ENCODE results near the gene TSSK2.

The TSSK2 gene

DNA sequence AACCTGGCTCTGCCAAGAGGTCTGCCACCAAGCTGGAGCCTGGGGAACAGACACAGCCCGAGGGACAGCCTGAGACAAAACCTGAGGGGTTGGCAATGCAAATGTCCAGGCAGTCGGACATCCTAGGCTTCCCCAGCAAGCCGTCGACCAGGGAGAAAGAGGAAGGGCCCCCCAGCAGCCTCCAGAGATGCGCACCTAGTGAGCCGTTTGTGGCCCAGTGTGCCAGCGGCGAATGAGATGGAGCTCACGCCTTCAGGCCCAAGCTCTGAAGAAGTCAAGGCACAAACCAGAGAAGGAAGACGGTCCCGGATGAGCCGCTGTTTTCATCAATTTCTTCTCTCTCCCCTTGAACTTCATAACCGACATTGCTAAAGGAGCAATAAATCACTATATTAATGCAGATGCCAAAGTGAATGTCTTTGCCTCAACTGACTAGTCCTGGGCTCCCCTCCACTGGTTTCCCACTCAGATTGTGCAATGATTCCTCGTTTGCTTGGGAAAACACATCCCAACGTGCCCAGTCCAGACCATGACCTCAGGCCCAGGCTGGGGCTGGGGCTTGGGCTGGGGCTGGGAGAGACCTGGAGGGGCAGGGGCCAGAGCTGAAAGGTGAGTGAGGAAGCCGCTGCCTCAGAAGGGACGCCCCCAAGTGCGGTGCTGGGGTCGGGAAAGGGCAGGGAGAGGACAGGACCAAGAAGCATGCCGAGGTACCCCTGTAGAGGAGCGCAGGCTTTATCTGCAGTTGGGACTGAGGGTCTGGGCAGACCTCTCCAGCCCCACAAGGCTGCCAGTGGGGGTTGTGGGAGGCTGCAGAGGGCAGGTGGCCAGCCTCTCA, 5.4 kb upstream of the TSSK2 start:
- DNase-seq, result no peak

DNA sequence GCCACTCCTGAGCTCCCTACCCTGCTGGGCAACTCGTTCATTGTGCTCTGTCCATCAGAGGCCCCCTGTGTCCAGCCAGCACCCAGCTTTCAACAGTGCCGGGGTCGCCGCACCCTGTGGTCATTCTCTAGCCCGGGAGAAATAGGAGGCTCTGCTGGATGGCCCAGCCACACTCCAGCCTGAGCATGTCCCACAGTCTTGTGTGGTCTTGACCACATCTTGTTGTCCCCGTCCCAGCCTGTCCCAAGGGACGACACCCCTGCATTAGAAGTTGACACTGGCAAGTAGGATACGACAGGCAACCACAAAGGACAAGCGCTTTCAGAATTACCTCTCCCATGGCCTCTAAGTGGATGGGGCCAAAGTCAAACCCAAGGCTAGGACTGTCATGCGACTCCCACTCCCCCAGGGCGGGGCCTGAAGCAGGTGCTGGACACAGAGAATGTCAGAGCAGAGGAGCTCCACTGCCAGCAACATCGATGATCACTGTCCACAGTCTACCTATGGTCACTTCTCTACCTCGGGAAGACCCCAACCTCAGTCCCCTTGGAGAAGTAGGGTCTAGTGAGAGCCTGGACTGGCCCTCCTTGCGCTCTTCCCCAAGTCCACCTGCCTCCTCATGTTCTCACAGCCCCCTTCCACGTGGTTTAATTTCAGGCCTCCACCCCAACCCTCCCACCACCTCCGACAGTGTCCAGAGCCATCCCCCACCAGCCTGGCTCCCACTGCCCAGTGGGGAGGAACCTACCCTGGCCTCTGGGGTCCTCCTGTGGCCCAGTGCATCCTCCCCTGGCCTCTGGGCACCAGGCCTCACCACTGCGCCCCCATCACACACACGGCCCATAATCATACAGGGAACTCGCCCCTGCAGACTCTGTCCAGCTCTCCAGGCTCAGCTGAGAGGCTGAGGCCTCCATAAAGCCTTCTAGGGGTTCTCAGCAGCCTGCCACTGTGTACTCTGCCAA, 4.5 kb upstream of the TSSK2 start:
- no peak for DNase-seq

DNA sequence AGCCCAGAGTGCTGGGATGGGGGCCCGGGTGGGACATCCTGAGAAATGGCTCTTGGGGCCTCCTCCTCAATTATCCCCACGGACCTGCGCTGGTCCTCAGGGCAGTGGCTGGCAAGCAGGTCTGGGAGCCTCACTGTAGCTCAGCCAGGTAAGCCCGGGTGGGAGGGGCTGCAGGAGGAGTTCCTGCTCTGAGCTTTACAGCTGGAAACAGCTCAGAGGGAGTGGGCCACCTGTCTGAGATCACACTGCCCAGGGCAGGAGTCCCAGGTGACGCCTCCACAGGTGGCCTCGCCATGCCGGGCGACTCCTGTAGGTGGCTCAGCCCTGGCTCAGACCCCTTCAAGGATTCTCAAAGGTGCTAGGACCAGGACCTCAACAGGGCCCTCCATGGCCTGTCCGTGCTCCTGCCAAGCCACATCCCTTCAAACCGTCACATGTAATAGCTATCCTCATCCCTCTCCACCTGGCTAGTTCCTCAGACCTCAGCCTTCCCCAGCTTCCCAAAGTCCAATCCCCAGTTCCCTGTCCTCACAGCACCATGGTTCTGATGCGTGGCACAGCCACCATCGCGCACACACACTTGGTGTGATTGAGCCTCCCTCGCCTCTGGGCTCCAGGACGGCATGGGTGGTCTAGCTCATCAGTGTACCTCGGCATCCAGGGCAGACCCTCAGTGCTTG, 3.6 kb upstream of the TSSK2 start:
- DNase-seq, result no peak

DNA sequence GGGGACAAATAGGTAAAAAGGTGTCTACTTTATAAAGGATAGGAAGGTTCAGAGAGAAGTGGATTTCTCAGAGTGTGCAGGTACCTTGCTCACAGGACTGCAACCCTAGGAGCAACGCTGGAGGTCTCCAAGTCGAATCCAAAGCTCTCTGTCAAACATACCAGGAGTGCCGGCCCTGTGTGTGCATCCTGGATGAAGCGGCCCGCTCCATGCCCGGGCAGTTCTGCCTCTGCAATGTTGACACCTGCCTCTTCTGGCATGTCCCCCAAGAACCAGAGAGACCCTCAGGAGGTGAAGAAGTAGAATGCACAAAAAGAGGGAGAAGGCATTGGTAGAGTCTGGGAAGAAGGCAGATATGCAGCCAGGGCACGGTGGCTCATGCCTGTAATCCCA, 3.1 kb upstream of the TSSK2 start:
- no peak for DNase-seq

DNA sequence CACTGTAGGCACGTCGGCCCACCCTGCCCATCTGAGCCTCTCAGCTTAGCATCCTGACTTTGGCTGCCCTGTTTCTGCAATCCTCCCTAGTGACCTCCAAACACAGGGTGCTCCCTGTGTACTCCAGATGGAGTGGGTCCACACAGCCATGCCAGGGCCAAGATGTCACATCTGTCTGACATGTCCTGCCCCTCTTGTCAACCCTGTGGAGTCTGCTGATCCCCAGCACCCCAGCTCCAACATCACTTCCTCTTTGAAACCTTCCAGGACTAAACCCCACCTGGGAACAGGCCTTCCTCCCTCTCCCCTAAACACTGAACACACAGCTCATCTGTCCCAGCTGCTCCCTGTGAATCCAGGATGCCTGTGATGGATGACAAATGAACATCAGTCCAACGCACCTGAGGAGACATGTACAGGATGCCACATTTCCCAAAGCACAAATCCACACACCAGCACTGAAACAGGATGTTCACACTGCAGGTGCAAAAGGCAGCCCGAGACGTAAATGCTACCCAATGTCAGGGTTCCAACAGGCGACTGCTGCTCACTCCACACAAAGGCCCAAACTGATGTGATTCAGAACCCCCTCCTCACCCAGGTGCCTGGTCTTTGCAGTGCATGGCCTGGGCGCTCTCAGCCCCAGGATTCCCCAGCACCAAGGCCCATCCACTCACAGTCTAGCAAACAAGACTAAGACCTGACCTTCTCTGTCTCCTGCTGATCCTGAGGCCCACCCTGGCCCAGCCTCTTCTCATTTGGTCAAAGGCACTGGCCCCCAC, 2.0 kb upstream of the TSSK2 start:
- DNase-seq, result no peak

DNA sequence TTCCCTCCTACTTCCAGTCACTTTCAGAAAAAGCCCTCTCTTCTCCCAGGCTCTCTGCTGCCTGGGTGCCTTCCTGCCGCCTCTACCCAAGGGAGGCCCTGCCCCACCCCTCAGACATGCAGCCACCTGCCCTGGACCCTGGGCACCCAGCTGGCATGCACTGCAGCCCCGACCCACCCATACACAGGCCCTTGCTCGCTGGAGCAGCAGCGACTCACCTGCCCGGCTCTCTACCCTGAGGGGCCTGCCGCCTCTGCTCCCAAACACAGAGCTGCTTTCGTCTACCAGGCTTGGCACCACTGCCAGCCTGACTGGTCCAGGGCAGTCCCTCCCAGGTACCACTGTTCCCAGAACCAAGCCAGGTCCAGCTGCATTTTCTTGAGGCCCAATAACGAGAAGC, 1.2 kb upstream of the TSSK2 start:
- DNase-seq, result no peak

DNA sequence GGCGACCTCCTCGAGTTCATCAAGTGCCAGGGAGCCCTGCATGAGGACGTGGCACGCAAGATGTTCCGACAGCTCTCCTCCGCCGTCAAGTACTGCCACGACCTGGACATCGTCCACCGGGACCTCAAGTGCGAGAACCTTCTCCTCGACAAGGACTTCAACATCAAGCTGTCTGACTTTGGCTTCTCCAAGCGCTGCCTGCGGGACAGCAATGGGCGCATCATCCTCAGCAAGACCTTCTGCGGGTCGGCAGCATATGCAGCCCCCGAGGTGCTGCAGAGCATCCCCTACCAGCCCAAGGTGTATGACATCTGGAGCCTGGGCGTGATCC, 542 bp downstream of the TSSK2 start:
- DNase-seq, result no peak

DNA sequence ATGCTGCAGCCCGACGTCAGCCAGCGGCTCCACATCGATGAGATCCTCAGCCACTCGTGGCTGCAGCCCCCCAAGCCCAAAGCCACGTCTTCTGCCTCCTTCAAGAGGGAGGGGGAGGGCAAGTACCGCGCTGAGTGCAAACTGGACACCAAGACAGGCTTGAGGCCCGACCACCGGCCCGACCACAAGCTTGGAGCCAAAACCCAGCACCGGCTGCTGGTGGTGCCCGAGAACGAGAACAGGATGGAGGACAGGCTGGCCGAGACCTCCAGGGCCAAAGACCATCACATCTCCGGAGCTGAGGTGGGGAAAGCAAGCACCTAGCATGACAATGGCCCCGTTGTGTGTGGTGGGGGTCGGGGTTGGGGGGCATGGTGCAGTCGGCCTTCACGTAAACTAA, 1.0 kb downstream of the TSSK2 start:
- DNase-seq, result no peak

DNA sequence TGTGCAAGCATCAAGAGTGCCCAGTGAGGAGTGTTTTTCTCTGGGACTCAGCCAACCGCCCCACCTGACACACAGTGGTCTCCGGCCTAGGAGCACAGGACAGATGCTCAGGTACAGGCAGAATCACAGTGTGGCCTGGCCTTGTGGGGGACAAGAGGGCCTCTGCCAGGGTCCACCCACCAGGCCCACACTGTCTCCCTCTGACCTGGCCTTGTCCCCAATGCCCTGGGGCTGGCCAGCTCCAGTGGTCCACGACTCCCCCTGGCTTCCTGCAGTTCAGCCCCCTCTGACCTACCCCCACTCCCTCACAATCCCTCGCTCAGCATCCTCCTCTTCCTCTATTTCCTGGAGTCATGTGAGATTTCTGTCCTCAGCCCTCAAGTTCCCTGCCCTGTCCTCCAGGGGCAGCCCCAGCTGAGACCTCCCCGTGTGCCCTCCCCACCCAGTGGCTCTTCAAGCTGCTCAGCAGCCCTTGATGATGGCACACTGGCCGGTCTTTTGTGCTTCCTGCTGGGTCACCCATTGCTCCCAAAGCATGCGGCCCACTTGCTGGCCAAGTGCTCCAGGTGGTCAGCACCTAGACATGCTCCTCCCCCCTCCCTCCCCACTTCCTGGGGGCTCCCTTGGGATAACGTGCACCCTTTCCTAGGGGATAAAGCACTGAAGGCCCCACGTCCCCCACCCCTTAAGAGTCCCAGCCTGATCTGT, 1.7 kb downstream of the TSSK2 start:
- DNase-seq, result no peak

DNA sequence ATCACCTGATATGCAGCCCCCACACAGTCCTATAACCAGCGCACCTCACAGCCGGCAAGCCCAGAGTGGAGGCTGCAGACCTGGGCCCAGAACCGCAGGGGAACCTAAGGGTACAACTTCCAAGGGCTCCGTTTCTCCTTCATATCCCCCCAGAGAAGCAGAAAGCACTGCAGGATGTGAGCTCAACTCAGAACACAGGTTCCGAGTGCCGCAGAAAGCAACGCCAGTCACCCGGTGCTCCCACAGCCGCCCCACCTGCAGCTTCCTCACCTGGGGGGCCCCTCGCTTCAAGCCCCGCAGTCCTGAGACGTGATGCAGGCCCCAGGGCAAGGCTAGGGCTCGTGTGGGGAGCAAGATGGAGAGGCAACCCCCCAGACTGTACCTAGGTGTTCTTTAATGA, 2.5 kb downstream of the TSSK2 start:
- DNase-seq, result no peak

DNA sequence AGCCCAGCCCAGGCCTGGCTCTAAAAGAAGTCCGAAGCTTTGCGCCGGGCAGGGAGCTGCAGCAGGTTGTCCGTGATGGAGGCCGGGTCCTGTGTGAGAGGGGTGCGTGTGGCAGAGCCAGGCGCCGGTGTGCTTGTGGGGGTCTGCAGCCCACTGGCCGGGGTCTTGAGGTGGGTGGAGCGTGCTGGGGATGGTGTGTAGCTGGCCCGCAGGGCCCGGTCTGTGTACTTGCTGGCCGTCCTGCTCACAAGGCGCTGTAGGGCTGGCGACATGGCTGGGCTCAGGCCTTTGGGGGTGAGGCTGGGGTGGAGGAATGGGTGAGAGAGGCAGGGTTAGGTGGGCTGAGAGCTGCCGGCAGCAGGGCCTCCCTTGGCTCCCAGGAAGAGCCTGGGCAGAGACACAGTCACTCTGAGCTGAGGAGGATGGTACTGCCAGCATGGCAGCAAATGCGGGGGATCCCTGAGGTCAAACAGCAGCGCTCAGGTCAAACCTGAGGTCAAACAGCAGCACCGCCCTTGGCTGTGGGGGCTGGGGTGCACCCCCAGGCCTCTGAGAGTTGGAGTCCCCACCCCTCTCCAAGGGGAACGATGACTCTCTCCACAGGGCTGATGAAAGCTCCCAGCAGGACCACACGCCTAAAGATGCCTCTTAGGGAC, 3.2 kb downstream of the TSSK2 start:
- DNase-seq, result no peak

DNA sequence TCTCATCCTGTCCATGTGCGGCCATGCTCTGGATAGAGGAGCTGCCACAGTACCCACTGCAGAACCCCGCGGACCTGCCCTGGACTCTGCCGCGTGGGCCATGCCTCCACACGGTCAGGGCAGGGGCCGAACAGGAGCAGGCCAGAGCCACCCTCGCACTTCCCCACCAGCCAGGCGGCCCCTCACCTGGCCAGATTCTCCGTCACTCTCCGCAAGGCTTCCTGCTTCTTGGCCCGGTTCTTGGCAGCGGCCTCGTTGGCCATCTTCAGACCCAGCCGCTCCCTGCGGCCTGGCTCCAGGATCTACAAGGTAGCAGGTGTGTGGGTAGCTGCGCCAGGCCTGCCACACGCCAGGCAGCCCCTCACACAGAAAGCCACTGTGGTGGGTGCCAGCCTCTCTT, 3.8 kb downstream of the TSSK2 start:
- no peak for DNase-seq

DNA sequence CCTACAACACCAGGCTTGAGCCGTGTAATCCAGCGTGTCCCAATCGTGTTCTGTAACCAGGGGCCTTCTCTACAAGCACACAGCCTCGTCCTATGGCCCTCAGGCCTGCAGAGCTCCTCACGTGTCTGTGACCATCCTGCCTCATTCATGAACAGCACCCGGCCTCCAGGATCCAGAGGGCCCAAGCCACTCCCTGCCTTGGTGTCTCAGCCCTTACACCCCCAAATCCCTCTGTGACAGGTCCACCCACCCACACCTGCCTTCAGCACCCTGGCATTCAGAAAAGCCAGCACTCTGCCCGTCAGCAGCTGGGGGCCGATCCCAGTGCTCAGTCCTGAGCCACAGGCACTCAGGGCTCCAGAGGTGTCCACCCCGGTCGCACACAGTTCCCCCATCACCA, 5.8 kb downstream of the TSSK2 start:
- no peak for DNase-seq

DNA sequence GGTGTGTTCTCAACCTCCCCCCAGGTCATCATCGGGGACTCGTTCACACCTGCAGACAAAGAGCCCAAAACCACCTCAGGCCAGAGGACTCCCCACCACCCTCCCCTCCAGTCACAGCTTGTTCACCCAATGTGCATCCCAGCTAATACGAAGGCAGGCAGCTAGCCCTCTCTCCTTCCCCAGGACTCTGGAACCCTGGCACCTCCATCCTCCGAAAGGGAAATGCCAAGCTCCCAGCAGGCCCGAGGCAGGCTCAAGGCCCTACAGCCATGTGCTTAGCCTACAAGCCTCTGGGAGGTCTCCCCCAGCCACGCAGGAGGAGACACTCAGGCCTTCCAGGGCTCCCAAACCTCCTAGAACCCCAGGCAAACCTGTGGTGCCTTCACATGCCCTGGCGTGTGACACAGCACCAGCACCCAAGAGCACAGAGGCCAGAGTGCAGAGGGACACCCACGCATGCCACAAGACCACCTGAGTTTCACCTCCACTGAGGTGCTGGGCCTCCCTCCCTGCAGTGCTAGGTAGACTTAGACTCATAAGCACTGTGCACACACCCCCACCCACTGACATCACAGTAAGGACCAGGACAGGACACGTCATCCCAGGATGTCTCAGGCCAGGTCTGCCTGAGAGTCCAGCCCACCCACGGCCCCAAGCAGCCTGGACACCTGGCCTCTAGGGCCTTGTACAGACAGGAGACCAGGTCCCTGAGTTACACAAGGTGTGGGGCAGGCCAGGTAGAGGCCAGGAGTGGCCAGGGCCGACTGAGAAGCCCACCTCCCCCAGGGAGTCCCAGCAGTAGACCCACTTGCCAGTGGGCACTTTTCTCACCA, 6.5 kb downstream of the TSSK2 start:
- no peak for DNase-seq

DNA sequence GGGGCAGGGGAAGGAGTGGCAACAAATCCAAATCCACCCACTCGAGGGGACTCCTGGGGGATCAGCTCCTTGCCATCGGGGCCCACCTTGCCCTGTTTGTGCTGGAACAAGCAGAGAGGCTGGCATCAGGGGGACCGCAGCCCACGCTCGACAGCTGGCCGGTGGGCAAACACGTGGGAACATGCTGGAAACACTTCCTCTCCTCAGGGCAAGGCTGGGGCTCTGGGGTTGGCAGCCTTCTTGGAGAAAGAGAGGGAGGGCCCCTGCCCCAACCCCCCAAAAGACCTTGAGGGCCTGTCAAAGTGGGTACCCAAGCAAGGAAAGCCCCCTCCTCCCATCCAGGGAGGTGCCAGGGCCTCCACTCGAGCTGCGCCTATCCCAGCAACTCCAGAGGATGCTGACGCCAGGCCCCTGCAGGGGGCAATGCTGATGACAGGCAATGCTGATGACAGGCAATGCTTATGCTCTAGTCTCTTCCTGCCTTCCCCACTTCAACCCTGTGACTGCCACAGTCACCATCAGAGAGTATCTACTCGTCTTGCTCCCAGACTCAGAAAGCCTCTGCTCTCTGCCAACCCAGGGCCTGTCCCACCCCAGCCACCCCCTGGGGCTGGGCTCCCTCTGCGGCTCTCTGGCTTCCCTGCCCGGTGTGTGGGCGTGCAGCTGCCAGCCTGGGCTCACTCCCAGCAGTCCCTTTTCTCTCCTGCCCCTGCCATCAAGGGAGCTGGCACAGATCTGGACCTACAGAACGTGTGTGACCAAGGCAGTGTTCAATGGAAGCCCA, 7.3 kb downstream of the TSSK2 start:
- DNase-seq, result no peak

DNA sequence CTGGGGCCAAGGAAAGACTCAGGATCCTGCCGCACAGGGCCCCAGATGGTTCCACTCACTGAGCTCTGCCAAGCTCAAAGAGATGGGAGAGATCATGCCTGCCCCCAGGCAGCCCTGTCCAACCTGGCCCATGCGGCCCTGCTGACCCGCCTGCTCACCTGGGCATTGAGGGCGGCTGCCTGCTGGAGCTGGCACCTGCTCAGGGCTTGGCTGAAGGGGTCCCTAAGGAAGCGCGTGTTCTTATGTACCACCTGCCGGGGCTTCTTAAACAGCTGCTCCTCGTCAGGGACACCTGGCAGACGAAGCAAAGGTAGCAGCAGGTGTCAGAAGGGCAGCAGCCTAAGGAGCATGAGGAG, 7.9 kb downstream of the TSSK2 start:
- DNase-seq, result no peak

DNA sequence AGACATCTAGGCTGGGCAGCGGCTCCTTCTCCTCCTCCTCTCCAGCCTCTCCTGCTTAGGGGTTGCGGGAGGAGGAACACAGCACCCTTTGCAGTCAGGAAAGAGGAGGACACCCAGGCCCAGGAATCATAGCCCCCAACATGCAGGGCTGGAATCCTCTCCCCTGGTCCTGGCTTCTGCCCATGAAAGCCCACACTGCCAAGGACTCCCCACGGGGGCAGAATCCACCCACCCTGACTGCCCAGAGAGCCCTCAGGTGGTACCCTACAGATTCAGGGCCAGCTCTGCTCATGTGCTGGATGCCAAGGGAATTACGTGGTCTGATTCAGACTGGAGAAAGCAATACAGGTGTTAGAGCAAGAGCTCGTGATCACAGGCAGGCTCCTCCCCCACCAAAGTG, 8.9 kb downstream of the TSSK2 start:
- DNase-seq, result no peak

DNA sequence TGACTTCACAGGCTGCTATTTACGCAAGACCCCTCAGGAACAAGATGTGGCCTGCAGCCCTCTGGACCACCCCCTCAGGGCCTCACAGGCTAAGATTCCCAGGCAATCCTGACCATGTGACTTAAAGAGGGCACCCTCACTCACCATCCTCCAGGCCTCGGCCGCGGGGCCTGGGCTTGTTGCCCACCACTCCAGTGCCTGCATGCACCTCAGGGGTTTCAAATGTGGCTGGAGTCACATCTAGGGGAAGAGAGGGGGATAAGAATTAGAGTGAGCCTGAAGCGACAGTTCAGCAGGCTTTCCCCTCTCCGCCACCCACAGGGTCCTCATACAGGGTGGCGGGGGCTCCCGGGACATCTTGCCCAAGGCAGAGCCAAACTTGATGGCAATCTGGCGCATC, 11.3 kb downstream of the TSSK2 start:
- DNase-seq, result no peak

DNA sequence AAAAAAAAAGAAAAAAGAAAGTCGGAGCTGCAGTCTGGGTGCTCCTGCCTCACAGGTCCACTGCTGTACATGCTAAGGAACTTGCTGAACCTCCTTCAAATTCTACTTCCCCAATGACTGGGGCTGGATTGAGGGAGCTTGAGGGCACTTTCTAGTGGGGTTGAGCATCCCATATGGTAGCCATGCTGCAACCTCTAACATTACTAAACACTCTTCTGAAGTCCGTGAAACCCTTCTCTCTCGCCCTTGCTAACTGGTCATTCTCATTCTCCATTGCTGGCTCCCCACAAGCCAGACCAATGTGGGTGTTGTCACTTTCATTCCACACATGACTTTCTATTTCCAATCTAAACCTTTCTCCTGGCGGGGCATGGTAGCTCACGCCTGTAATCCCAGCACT, 12.1 kb downstream of the TSSK2 start:
- no peak for DNase-seq

DNA sequence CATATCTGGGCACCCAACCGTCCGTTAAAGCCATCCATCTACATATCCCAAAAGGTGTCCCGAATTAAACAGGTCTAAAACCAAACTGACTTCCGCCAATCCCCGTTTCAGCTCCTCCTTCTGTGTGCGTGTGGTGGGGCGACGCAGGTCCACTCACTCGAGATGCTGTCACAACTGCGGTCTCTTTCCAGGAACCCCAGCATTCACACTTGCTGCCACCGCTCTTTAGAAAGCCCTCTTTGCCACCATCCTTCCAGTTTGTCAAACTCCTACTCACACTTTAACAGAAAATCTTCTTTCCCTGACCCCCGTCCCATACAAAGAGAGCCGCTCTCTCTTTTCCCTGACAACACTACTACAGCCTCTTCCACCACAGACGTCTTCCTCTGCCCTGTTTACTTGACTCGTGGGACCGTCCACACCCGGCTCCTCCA, 12.9 kb downstream of the TSSK2 start:
- peak; percentile 45 for DNase-seq
